ENCODE measurements around the gene ASAP3. TPM values are rescaled to one million over a fixed set of nuclear protein-coding genes. Genes with fewer than 3 reads are reported as not detected.

The ASAP3 gene
- total RNA-seq, 1 donor: 107 TPM

GRCh38 chr1:23521588-23521987 lies 37.6 kb upstream of the ASAP3 start:
- no peak overlapping the region for H3K4me2 ChIP-seq (ENCODE audit: insufficient read depth, low read length)
- no peaks in the 10 kb centered on the region for H3K9me3 ChIP-seq (ENCODE audit: low read depth, low read length)
- no peak overlapping the region for H3K4me3 ChIP-seq (ENCODE audit: insufficient read depth, low read length)
- H4K20me1 ChIP-seq (ENCODE audit: insufficient read depth, low read length): no peaks in the 10 kb centered on the region
- no peaks in the 10 kb centered on the region for H3K4me1 ChIP-seq (ENCODE audit: insufficient read depth, low read length)
- H3K27ac ChIP-seq (ENCODE audit: low read depth, low read length): no peak overlapping the region
- no peaks in the 10 kb centered on the region for H3K79me2 ChIP-seq (ENCODE audit: insufficient read depth, low read length)
- TF ChIP-seq CTCF (IDR thresholded peaks at IDR 0.05; ENCODE audit: extremely low read depth, low read depth, low read length): no peak
- no peak for DNase-seq (ENCODE audit: insufficient read length, low spot score, missing footprints)
- H3K27me3 ChIP-seq (ENCODE audit: insufficient read depth, low read length): no peaks in the 10 kb centered on the region
- no peak overlapping the region for H2AFZ ChIP-seq (ENCODE audit: low read length)
- no peaks in the 10 kb centered on the region for H3K36me3 ChIP-seq (ENCODE audit: insufficient read depth, low read length)

GRCh38 chr1:23517581-23517980 lies 33.6 kb upstream of the ASAP3 start:
- Histone ChIP-seq H3K27me3 (ENCODE audit: insufficient read depth, low read length) (no peaks in the 10 kb centered on the region), H3K4me1 (ENCODE audit: insufficient read depth, low read length) (no peaks in the 10 kb centered on the region), H2AFZ (ENCODE audit: low read length) (no peak overlapping the region), H3K79me2 (ENCODE audit: insufficient read depth, low read length) (no peaks in the 10 kb centered on the region), H3K9me3 (ENCODE audit: low read depth, low read length) (no peaks in the 10 kb centered on the region), H4K20me1 (ENCODE audit: insufficient read depth, low read length) (no peaks in the 10 kb centered on the region), H3K4me2 (ENCODE audit: insufficient read depth, low read length) (no peak overlapping the region), H3K36me3 (ENCODE audit: insufficient read depth, low read length) (no peaks in the 10 kb centered on the region), H3K27ac (ENCODE audit: low read depth, low read length) (no peak overlapping the region), H3K4me3 (ENCODE audit: insufficient read depth, low read length) (no peak overlapping the region)
- TF ChIP-seq CTCF (IDR thresholded peaks at IDR 0.05; ENCODE audit: extremely low read depth, low read depth, low read length): no peak
- no peak for DNase-seq (ENCODE audit: insufficient read length, low spot score, missing footprints)

- Histone ChIP-seq H3K79me2 (ENCODE audit: insufficient read depth, low read length) (no peaks in the 10 kb centered on the region), H3K27ac (ENCODE audit: low read depth, low read length) (no peak overlapping the region), H4K20me1 (ENCODE audit: insufficient read depth, low read length) (no peaks in the 10 kb centered on the region), H3K4me1 (ENCODE audit: insufficient read depth, low read length) (no peaks in the 10 kb centered on the region), H3K27me3 (ENCODE audit: insufficient read depth, low read length) (no peaks in the 10 kb centered on the region), H3K9me3 (ENCODE audit: low read depth, low read length) (no peaks in the 10 kb centered on the region), H3K4me3 (ENCODE audit: insufficient read depth, low read length) (no peak overlapping the region), H3K36me3 (ENCODE audit: insufficient read depth, low read length) (no peaks in the 10 kb centered on the region), H2AFZ (ENCODE audit: low read length) (no peak overlapping the region), H3K4me2 (ENCODE audit: insufficient read depth, low read length) (no peak overlapping the region)
- no peak for TF ChIP-seq CTCF (IDR thresholded peaks at IDR 0.05; ENCODE audit: extremely low read depth, low read depth, low read length)
- DNase-seq (ENCODE audit: insufficient read length, low spot score, missing footprints): no peak
These were observed 31.9 kb upstream of the ASAP3 start for GRCh38 chr1:23515905-23516304.

- no peaks in the 10 kb centered on the region for H3K36me3 ChIP-seq (ENCODE audit: insufficient read depth, low read length)
- H3K27me3 ChIP-seq (ENCODE audit: insufficient read depth, low read length): no peaks in the 10 kb centered on the region
- H2AFZ ChIP-seq (ENCODE audit: low read length): no peak overlapping the region
- no peaks in the 10 kb centered on the region for H4K20me1 ChIP-seq (ENCODE audit: insufficient read depth, low read length)
- no peak overlapping the region for H3K27ac ChIP-seq (ENCODE audit: low read depth, low read length)
- no peak for DNase-seq (ENCODE audit: insufficient read length, low spot score, missing footprints)
- no peak overlapping the region for H3K4me2 ChIP-seq (ENCODE audit: insufficient read depth, low read length)
- no peaks in the 10 kb centered on the region for H3K4me1 ChIP-seq (ENCODE audit: insufficient read depth, low read length)
- H3K9me3 ChIP-seq (ENCODE audit: low read depth, low read length): no peaks in the 10 kb centered on the region
- TF ChIP-seq CTCF (IDR thresholded peaks at IDR 0.05; ENCODE audit: extremely low read depth, low read depth, low read length): no peak
- no peaks in the 10 kb centered on the region for H3K79me2 ChIP-seq (ENCODE audit: insufficient read depth, low read length)
- no peak overlapping the region for H3K4me3 ChIP-seq (ENCODE audit: insufficient read depth, low read length)
These were observed 30.2 kb upstream of the ASAP3 start for GRCh38 chr1:23514111-23514679.
